Measurements from ENCODE around the gene SMIM38. TPM values are rescaled to one million over a fixed set of nuclear protein-coding genes. Genes with fewer than 3 reads are reported as not detected.
"Not testable (repeated sequence)": the region's sequence is repeated elsewhere in the genome, so short reads cannot be mapped to it uniquely, and the experiment has no call there.

SMIM38 gene
- polyA plus RNA-seq, 1 experiment: 0.09 TPM

DNA sequence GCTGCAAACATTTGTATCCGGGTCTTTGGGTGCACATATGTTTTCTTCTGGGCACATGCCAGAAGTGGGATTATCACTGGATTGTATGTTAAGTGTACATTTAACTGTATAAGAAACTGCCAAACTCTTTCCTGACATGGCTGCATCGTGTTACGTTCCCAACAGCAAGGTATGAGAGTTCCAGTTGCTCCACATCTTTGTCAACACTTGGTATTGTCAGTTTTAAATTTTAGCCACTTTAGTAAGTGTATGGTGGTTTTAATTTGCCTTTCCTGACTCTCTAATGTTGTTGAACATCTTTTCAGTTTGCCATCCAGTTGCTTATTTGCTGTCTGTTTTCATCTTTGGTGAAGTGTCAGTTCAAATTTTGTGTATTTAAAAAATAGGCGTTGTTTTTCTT is 22.5 kb upstream of the SMIM38 start:
- no peaks in the 10 kb centered on the region for H3K27me3 ChIP-seq (ENCODE audit: control insufficient read depth, insufficient read depth, low read length)
- ChIA-PET POLR2A (no interaction called here), CTCF (no interaction called here)
- H3K27ac ChIP-seq (ENCODE audit: low read depth, low read length): no peak overlapping the region
- DNase-seq (ENCODE audit: low read depth, low spot score): no peak
- peaks cover 6% of the 10 kb centered on the region for H3K9me3 ChIP-seq (ENCODE audit: control insufficient read depth, insufficient read depth, low read length)
- no peak overlapping the region for H3K4me3 ChIP-seq (ENCODE audit: low read depth, low read length)
- TF ChIP-seq, protein P1, sequence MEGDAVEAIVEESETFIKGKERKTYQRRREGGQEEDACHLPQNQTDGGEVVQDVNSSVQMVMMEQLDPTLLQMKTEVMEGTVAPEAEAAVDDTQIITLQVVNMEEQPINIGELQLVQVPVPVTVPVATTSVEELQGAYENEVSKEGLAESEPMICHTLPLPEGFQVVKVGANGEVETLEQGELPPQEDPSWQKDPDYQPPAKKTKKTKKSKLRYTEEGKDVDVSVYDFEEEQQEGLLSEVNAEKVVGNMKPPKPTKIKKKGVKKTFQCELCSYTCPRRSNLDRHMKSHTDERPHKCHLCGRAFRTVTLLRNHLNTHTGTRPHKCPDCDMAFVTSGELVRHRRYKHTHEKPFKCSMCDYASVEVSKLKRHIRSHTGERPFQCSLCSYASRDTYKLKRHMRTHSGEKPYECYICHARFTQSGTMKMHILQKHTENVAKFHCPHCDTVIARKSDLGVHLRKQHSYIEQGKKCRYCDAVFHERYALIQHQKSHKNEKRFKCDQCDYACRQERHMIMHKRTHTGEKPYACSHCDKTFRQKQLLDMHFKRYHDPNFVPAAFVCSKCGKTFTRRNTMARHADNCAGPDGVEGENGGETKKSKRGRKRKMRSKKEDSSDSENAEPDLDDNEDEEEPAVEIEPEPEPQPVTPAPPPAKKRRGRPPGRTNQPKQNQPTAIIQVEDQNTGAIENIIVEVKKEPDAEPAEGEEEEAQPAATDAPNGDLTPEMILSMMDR (IDR thresholded peaks at IDR 0.05; ENCODE audit: low read depth, low read length): no peak

DNA sequence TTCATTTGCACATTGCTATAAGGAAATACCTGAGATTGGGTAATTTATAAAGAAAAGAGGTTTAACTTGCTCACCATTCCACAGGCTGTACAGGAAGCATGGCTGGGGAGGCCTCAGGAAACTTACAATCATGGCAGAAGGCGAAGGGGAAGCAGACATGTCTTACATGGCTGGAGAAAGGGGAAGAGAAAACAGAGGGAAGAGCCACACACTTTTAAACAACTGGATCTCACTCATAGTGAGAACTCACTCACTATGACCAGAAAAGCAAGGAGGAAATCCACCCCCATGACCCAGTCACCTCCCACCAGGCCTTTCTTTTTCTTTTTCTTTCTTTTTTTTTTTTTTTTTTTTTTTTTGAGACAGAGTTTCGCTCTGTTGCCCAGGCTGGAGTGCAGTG is 21.6 kb upstream of the SMIM38 start:
- CTCF ChIA-PET; H3K27ac ChIP-seq (ENCODE audit: low read depth, low read length); H3K9me3 ChIP-seq (ENCODE audit: control insufficient read depth, insufficient read depth, low read length); DNase-seq (ENCODE audit: low read depth, low spot score); H3K27me3 ChIP-seq (ENCODE audit: control insufficient read depth, insufficient read depth, low read length); POLR2A ChIA-PET; H3K4me3 ChIP-seq (ENCODE audit: low read depth, low read length): not testable (repeated sequence)

DNA sequence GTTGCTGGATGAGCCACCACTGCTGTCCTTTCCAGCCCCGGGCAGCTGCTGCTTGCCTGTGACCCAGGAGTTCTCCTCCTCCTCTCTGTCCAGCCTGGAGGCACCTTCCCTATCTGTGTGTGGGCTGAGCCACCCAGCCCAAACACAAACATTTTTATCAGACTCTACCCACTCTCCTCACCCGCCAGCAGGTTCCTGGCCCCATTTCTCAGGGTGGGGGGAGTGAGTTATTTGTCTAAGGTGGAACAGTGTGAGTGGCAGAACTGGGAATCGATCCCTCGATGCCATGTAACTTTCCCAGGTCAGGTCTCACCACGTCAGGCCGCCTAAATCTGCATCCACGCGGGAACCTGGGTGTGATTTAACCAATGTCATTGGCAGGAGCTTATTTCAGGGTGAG is 20.8 kb upstream of the SMIM38 start:
- no peak for DNase-seq (ENCODE audit: low read depth, low spot score)
- Histone ChIP-seq H3K4me3 (ENCODE audit: low read depth, low read length) (no peak overlapping the region), H3K27me3 (ENCODE audit: control insufficient read depth, insufficient read depth, low read length) (no peaks in the 10 kb centered on the region), H3K27ac (ENCODE audit: low read depth, low read length) (no peak overlapping the region), H3K9me3 (ENCODE audit: control insufficient read depth, insufficient read depth, low read length) (peaks cover 7% of the 10 kb centered on the region)
- ChIA-PET POLR2A (no interaction called here), CTCF (no interaction called here)
- TF ChIP-seq, protein P1 (IDR thresholded peaks at IDR 0.05; ENCODE audit: low read depth, low read length): no peak

DNA sequence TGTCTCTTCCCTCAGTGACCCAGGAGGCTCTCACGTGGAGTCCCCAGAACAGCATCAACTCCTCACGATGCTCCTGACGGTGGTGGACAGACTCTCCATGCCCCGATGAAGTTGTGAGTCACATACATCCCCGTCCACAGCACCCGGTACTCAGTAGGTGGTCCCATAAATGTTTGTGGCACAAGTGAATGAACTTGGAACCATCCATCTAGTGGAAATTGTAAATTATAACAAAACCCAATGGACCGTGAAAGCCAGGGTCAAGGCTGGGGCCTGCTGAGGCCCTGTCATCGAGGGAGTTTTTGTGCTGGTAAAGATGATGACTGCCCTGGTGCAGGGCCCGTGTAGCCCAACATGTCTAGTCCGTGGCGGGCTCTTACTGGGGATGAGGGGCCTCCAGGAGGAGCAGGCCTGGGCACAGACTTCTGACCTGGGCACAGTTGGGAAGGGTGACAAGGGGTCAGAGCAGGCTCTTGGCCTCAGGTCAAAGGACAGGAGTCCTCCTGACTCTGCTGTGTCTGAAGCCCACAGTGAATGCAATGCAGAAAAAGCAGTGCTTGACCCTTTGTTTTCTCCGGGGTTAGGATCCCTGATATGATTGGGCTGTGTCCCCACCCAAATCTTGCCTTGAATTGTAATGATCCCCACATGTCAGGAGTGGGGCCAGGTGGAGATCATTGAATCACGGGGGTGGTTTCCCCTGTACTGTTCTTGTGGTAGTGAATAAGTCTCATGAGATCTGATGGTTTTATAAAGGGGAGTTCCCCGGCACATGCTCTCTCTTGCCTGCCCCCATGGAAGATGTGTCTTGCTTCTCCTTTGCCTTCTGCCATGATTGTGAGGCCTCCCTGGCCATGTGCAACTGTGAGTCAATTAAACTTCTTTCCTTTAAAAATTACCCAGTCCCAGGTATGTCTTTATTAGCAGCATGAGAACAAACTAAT is 20.0 kb upstream of the SMIM38 start:
- ChIA-PET POLR2A (no interaction called here), CTCF (no interaction called here)
- Histone ChIP-seq H3K9me3 (ENCODE audit: control insufficient read depth, insufficient read depth, low read length) (peaks cover 7% of the 10 kb centered on the region), H3K27ac (ENCODE audit: low read depth, low read length) (no peak overlapping the region), H3K27me3 (ENCODE audit: control insufficient read depth, insufficient read depth, low read length) (no peaks in the 10 kb centered on the region), H3K4me3 (ENCODE audit: low read depth, low read length) (no peak overlapping the region)
- TF ChIP-seq, protein P1 (IDR thresholded peaks at IDR 0.05; ENCODE audit: low read depth, low read length): no peak
- no peak for DNase-seq (ENCODE audit: low read depth, low spot score)

DNA sequence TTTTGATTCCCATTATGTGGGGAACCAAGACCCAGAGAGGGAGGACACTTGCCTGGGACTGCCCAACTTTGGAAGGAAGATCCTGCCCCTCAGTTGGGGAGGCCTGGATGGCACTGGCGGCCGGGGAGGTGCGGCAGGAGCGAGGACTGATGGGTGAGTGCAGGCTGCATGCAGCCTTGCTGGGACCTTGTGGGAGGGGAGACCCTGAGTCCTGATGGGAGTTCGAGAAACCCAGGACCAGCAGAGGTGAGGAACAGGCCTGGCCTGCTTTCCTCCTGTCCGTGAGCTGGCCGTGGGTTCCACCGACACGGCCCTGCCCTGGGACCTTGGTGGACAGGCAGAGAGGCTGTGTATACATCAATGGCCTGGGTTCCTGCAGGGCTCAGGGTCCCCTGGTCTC is 19.3 kb upstream of the SMIM38 start:
- H3K9me3 ChIP-seq (ENCODE audit: control insufficient read depth, insufficient read depth, low read length): peaks cover 7% of the 10 kb centered on the region
- CTCF ChIA-PET: no interaction called here
- H3K4me3 ChIP-seq (ENCODE audit: low read depth, low read length): no peak overlapping the region
- no peak for DNase-seq (ENCODE audit: low read depth, low spot score)
- H3K27me3 ChIP-seq (ENCODE audit: control insufficient read depth, insufficient read depth, low read length): no peaks in the 10 kb centered on the region
- TF ChIP-seq, protein P1 (IDR thresholded peaks at IDR 0.05; ENCODE audit: low read depth, low read length): no peak
- POLR2A ChIA-PET: no interaction called here
- H3K27ac ChIP-seq (ENCODE audit: low read depth, low read length): no peak overlapping the region

All from AG04450 (cell line).